ENCODE results near the gene CES4A. TPM values are rescaled to one million over a fixed set of nuclear protein-coding genes. Genes with fewer than 3 reads are reported as not detected.
"Not testable (repeated sequence)": the region's sequence is repeated elsewhere in the genome, so short reads cannot be mapped to it uniquely, and the experiment has no call there.

Gene CES4A
- polyA plus RNA-seq, 1 experiment: 4.5 TPM

DNA sequence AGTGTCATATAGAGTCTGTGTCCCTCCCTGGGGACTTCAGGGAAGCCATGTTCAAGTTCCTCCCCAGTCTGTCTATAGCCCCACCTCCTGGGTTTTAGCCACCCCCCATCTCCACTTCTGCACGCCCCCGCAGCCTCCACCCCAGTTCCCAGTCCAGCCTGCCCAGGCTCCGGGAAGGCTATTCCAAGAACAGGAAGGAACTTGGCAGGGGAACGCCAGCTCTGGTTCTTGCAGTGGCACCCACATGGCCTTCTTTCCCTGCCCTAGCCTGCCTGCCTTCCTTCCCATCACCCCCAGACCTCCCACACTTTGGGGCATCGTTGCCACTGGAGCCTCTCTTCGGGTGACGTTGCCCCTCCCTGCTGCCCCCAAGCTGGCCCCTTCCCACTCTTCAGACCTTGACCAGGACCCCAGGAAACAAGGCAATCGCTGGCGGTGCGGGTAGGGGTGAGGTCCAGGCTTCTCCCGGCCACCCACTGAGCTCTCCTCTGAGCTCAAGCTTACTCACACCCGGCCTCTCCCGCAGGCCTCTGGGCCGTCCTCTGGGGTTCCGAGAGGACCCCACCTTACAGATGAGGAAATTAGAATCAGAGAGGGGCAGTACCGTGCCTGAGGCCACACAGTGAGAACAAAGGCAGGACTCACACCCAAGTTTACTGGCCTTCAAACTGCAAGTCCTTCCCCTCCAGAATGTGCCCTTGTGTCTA, 9.2 kb upstream of the CES4A start:
- Histone ChIP-seq H3K27me3 (ENCODE audit: control insufficient read depth, insufficient read depth, low read length) (no peaks in the 10 kb centered on the region), H3K36me3 (ENCODE audit: control insufficient read depth, insufficient read depth, low read length) (no peaks in the 10 kb centered on the region), H3K4me3 (ENCODE audit: low read depth, low read length) (no peak overlapping the region)
- CTCF ChIA-PET: interaction anchor here (1.0 to 6.6 kb wide), 10 partner anchors 11 to 207 kb away, joined by 3 to 55 read pairs (median 10); partner anchors contain the start of genes B3GNT9 and CES4A
- POLR2A ChIA-PET: no interaction called here
- TF ChIP-seq, protein P1, sequence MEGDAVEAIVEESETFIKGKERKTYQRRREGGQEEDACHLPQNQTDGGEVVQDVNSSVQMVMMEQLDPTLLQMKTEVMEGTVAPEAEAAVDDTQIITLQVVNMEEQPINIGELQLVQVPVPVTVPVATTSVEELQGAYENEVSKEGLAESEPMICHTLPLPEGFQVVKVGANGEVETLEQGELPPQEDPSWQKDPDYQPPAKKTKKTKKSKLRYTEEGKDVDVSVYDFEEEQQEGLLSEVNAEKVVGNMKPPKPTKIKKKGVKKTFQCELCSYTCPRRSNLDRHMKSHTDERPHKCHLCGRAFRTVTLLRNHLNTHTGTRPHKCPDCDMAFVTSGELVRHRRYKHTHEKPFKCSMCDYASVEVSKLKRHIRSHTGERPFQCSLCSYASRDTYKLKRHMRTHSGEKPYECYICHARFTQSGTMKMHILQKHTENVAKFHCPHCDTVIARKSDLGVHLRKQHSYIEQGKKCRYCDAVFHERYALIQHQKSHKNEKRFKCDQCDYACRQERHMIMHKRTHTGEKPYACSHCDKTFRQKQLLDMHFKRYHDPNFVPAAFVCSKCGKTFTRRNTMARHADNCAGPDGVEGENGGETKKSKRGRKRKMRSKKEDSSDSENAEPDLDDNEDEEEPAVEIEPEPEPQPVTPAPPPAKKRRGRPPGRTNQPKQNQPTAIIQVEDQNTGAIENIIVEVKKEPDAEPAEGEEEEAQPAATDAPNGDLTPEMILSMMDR (IDR thresholded peaks at IDR 0.05; ENCODE audit: insufficient read depth, low read depth, low read length): no peak
- no peak for DNase-seq (ENCODE audit: low read depth)

DNA sequence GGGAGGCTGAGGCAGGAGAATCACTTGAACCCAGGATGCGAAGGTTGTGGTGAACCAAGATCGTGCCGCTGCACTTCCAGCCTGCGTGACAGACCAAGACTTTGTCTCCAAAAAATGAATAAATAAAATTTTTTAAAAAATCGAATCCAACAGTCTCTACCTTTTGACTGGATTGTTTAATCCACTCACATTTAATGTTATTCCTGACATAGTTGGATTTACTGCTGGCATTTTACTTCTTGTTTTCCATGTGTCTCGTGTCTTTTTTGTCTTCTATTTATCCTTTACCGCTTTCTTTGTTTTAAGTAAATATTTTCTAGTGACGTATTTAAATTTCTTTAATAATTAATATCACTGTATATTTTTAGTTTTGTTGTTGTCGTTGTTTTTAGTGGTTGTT, 5.4 kb upstream of the CES4A start:
- POLR2A ChIA-PET: no interaction called here
- CTCF ChIA-PET: interaction anchor here (1.0 to 1.1 kb wide), 2 partner anchors 172 to 202 kb away, joined by 3 to 4 read pairs; no protein-coding TSS in a partner anchor
- DNase-seq (ENCODE audit: low read depth): no peak

DNA sequence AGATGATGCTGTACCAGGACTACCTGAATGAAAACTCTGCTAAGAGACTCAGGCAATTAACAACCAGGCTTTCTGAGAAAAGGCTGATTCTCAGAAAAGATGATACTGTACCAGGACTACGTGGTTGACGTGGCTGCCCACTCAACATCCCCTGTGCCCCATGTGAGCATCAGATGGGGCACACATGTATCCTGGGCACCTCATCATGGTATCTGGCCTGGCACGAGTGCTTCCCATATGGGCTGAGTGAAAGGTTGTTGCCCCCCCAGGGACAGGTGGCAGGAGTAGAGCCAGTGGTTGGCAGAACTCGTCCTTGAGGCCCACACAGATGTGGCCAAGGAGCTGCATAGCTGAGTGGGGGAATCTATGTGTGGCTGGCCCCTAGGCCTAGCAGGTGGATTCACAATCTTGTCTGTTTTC, 3.5 kb upstream of the CES4A start:
- no peak overlapping the region for H3K4me3 ChIP-seq (ENCODE audit: low read depth, low read length)
- no peaks in the 10 kb centered on the region for H3K36me3 ChIP-seq (ENCODE audit: control insufficient read depth, insufficient read depth, low read length)
- ChIA-PET POLR2A (no interaction called here), CTCF (interaction anchor here (2.0 kb wide), 2 partner anchors 9 to 171 kb away, joined by 6 read pairs; no protein-coding TSS in a partner anchor)
- no peaks in the 10 kb centered on the region for H3K27me3 ChIP-seq (ENCODE audit: control insufficient read depth, insufficient read depth, low read length)
- DNase-seq (ENCODE audit: low read depth): no peak
- TF ChIP-seq, protein P1 (IDR thresholded peaks at IDR 0.05; ENCODE audit: insufficient read depth, low read depth, low read length): no peak

More for the DNA sequence above, 5.4 kb upstream of the CES4A start:
- TF ChIP-seq, protein P1 (IDR thresholded peaks at IDR 0.05; ENCODE audit: insufficient read depth, low read depth, low read length): no peak
- Histone ChIP-seq H3K36me3 (ENCODE audit: control insufficient read depth, insufficient read depth, low read length) (no peaks in the 10 kb centered on the region), H3K4me3 (ENCODE audit: low read depth, low read length) (no peak overlapping the region), H3K27me3 (ENCODE audit: control insufficient read depth, insufficient read depth, low read length) (no peaks in the 10 kb centered on the region)

DNA sequence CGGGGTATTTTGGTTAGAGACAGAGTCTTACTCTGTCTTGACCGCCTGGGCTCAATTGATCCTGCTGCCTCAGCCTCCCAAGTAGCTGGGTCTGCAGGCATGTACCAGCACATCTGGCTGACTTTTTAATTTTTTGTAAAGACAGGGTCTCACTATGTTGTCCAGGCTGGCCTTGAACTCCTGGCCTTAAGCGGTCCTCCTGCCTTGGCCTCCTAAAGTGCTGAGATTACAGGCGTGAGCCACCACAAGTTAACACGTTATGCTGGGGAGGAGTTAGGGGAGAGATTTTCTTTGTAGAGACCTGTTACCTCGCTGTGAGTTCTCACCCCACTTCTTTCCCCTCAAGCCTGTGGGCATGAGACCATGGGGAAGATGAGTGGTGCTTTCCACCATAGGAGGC, 1.8 kb upstream of the CES4A start:
- no peak for DNase-seq (ENCODE audit: low read depth)
- POLR2A ChIA-PET: no interaction called here

DNA sequence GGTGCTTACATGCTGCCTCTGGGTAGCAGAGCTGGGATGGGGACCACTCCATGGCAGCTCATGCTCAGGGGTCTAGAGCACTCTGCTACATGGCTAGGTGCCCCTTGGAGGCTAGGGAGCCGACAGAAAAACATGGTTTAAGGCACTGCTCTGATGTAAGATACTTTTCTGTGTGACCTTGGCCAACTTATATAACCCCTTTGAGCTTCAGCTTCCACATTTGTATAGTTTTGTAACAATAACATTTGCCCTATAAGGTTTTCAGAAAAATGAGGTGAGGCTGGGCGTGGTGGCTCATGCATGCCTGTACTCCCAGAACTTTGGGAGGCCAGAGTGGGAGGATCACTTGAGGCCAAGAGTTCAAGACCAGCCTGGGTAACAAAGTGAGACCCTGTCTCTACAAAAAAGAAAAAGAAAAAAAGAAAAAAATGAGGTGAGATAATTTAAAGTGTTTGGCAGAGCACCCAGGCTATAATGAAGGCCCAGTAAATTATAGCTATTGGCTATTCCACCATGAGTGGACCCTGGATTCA, 3.2 kb downstream of the CES4A start:
- Histone ChIP-seq H3K36me3 (ENCODE audit: control insufficient read depth, insufficient read depth, low read length) (no peaks in the 10 kb centered on the region), H3K27me3 (ENCODE audit: control insufficient read depth, insufficient read depth, low read length) (no peaks in the 10 kb centered on the region), H3K4me3 (ENCODE audit: low read depth, low read length) (no peak overlapping the region)
- CTCF ChIA-PET: interaction anchor here (1.2 to 5.2 kb wide), 2 partner anchors 13 to 164 kb away, joined by 6 to 26 read pairs; no protein-coding TSS in a partner anchor
- TF ChIP-seq, protein P1 (IDR thresholded peaks at IDR 0.05; ENCODE audit: insufficient read depth, low read depth, low read length): no peak
- DNase-seq (ENCODE audit: low read depth): no peak
- POLR2A ChIA-PET: no interaction called here

More for the DNA sequence above, 1.8 kb upstream of the CES4A start:
- Histone ChIP-seq H3K27me3 (ENCODE audit: control insufficient read depth, insufficient read depth, low read length) (no peaks in the 10 kb centered on the region), H3K36me3 (ENCODE audit: control insufficient read depth, insufficient read depth, low read length) (no peaks in the 10 kb centered on the region), H3K4me3 (ENCODE audit: low read depth, low read length) (no peak overlapping the region)
- TF ChIP-seq, protein P1 (IDR thresholded peaks at IDR 0.05; ENCODE audit: insufficient read depth, low read depth, low read length): no peak
- CTCF ChIA-PET: interaction anchor here (0.8 to 2.5 kb wide), 4 partner anchors 8 to 199 kb away, joined by 3 to 6 read pairs (median 4); no protein-coding TSS in a partner anchor

DNA sequence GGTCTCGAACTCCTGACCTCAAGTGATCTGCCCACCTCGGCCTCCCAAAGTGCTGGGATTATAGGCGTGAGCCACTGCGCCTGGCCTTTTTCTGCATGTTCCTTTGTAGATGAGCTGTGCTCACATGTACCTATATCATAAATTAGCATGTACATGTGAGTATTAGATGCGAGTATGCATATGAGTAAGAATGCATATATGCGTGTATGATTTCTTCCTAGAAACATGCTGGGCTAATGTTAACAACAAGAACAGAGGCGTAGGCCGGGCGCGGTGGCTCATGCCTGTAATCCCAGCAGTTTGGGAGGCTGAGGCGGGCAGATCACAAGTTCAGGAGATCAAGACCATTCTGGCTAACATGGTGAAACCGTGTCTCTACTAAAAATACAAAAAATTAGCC, 5.2 kb downstream of the CES4A start:
- DNase-seq (ENCODE audit: low read depth); POLR2A ChIA-PET; H3K27me3 ChIP-seq (ENCODE audit: control insufficient read depth, insufficient read depth, low read length); H3K4me3 ChIP-seq (ENCODE audit: low read depth, low read length); H3K36me3 ChIP-seq (ENCODE audit: control insufficient read depth, insufficient read depth, low read length): not testable (repeated sequence)
- CTCF ChIA-PET: interaction anchor here (1.4 kb wide), 1 partner anchor 33 kb away, joined by 3 read pairs; the partner anchor contains the start of gene CES3
